Endodermal cell (in vitro differentiated cells): ENCODE data around the gene TTC34. TPM values are rescaled to one million over a fixed set of nuclear protein-coding genes. Genes with fewer than 3 reads are reported as not detected.

Experiments used
- DNase-seq: peaks from one replicate; pipeline ENCODE4 v3.0.0-alpha.2; 2017
- H3K27ac ChIP-seq: 2 replicates; pipeline ENCODE4 v1.5.1; 2013; ENCODE audit warnings: mild to moderate bottlenecking, low read depth, low read length, moderate library complexity
- H3K27me3 ChIP-seq: 2 replicates; pipeline ENCODE4 v1.6.1; 2013; ENCODE audit warnings: mild to moderate bottlenecking, low read length, moderate library complexity; ENCODE audit not compliant: insufficient read depth, control insufficient read depth, poor library complexity, severe bottlenecking
- H3K36me3 ChIP-seq: 2 replicates; pipeline ENCODE4 v1.7.0; 2013; ENCODE audit warnings: mild to moderate bottlenecking, low read length, moderate library complexity; ENCODE audit not compliant: control insufficient read depth, insufficient read depth
- H3K4me1 ChIP-seq: one replicate; pipeline ENCODE4 v1.7.0; 2013; ENCODE audit warnings: low read length; ENCODE audit not compliant: control insufficient read depth, insufficient read depth
- H3K4me3 ChIP-seq: 2 replicates; pipeline ENCODE4 v1.5.1; 2013; ENCODE audit warnings: mild to moderate bottlenecking, low read length, moderate library complexity
- H3K9ac ChIP-seq: 2 replicates; pipeline ENCODE4 v1.6.1; 2013; ENCODE audit warnings: mild to moderate bottlenecking, low read length, moderate library complexity; ENCODE audit not compliant: poor library complexity, severe bottlenecking; ENCODE audit errors: extremely low read depth
- H3K9me3 ChIP-seq: 2 replicates; pipeline ENCODE4 v1.6.1; 2013; ENCODE audit warnings: mild to moderate bottlenecking, low read length, moderate library complexity; ENCODE audit not compliant: control insufficient read depth
- H3K27ac Mint-ChIP-seq: 2 replicates; pipeline ENCODE4 v1.8.0; 2020; ENCODE audit warnings: mixed read lengths
- H3K27me3 Mint-ChIP-seq: 2 replicates; pipeline ENCODE4 v1.8.0; 2021; ENCODE audit warnings: mild to moderate bottlenecking, mixed read lengths; ENCODE audit not compliant: insufficient read depth
- H3K36me3 Mint-ChIP-seq: 2 replicates; pipeline ENCODE4 v1.8.0; 2020; ENCODE audit warnings: low read depth, mixed read lengths
- H3K4me1 Mint-ChIP-seq: 2 replicates; pipeline ENCODE4 v1.8.0; 2020; ENCODE audit warnings: mixed read lengths
- H3K4me3 Mint-ChIP-seq: 2 replicates; pipeline ENCODE4 v1.8.0; 2020; ENCODE audit warnings: mild to moderate bottlenecking, moderate library complexity, mixed read lengths
- H3K9me3 Mint-ChIP-seq: 2 replicates; pipeline ENCODE4 v1.8.0; 2020; ENCODE audit warnings: mild to moderate bottlenecking, mixed read lengths
- CTCF ChIP-seq: fragments of 200-600 bp; sonication (generic); conservative IDR thresholded peaks from 2 replicates; pipeline ENCODE4 v1.5.0; 2021; ENCODE audit warnings: antibody characterized with exemption, mild to moderate bottlenecking
- WGBS, 2 experiments: methylation state at CpG; one replicate each; pipeline versions ENCODE4 v1.1.5 to v1.1.7; 2013; ENCODE audit warnings: missing lambda C conversion rate in 2 of 2, mixed read lengths in 1 of 2; ENCODE audit not compliant: insufficient coverage in 1 of 2, insufficient read length in 1 of 2; 5-methylcytosine and 5-hydroxymethylcytosine counted together
- total RNA-seq, 2 donors: library from RNA; stranded (reverse); fragmentation: NEBNext Ultra II Directional in 1 of 2; extraction: Animal tissue kit (Norgen Biotek cat#: 25700) in 1 of 2; gene quantifications; 2 replicates in 1 of 2; 3 replicates in 1 of 2; pipeline ENCODE4 v1.2.1, GENCODE V29; 2021

The TTC34 gene
- total RNA-seq, 2 donors from 2014 or later: 2.4 to 3.1 TPM

DNA sequence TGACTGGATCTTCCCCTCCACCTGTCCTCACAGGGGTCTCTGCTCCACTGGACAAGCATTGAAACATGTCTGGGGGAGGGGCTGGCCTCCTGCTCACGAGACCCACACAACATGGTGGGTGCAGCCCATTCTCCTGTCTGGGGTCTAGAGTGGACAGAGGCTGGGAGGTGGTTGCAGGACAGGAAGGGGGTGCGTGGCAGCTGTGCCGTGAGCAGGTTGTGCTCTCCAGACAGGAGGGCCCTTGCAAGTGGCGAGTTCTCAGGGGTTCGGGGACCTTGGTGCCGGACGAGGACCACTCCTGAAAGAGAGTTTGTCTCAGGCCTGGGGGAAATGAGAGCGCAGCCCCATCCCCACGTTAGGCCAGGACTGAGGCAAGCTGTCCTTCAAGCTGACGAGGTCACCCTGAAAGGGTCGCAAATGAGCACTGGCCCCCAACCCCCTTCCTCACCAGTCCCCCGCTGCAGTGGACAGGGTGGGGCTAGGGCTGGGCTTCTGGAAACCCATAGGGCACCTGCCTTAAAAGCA lies 21.2 kb upstream of the TTC34 start:
- Histone ChIP-seq H3K9ac (no peak overlapping the region), H3K36me3 (no peaks in the 10 kb centered on the region), H3K9me3 (peaks cover 33% of the 10 kb centered on the region), H3K27ac (no peak overlapping the region), H3K4me3 (no peak overlapping the region), H3K27me3 (no peaks in the 10 kb centered on the region), H3K4me1 (no peaks in the 10 kb centered on the region)
- Mint-ChIP-seq H3K4me3 (no peak overlapping the region), H3K36me3 (peaks cover 4% of the 10 kb centered on the region), H3K27me3 (peaks cover 3% of the 10 kb centered on the region), H3K27ac (no peak overlapping the region), H3K4me1 (no peaks in the 10 kb centered on the region), H3K9me3 (peaks cover 94% of the 10 kb centered on the region)
- WGBS, 2 experiments: 83 to 92% methylated on average over 9 to 12 of the region's 12 CpGs
- no peak for DNase-seq
- TF ChIP-seq CTCF: no peak

GRCh38 chr1:2821966-2822620 lies 20.6 kb upstream of the TTC34 start:
- DNase-seq: no peak
- no peaks in the 10 kb centered on the region for H3K4me1 Mint-ChIP-seq
- Histone ChIP-seq H3K9ac (no peak overlapping the region), H3K9me3 (peaks cover 33% of the 10 kb centered on the region), H3K4me1 (no peaks in the 10 kb centered on the region), H3K4me3 (no peak overlapping the region), H3K27me3 (no peaks in the 10 kb centered on the region), H3K36me3 (no peaks in the 10 kb centered on the region), H3K27ac (no peak overlapping the region)
- 70 to 82% methylated on average over 2 to 29 of the region's 29 CpGs for WGBS, 2 experiments
- no peak overlapping the region for H3K4me3 Mint-ChIP-seq
- no peak overlapping the region for H3K27ac Mint-ChIP-seq
- peaks cover 3% of the 10 kb centered on the region for H3K27me3 Mint-ChIP-seq
- peaks cover 94% of the 10 kb centered on the region for H3K9me3 Mint-ChIP-seq
- peaks cover 4% of the 10 kb centered on the region for H3K36me3 Mint-ChIP-seq
- no peak for TF ChIP-seq CTCF

GRCh38 chr1:2821373-2821955 lies 20.0 kb upstream of the TTC34 start:
- no peak for DNase-seq
- no peak overlapping the region for H3K4me3 ChIP-seq
- TF ChIP-seq CTCF: no peak
- Mint-ChIP-seq H3K9me3 (peaks cover 94% of the 10 kb centered on the region), H3K4me1 (no peaks in the 10 kb centered on the region), H3K4me3 (no peak overlapping the region), H3K36me3 (peaks cover 4% of the 10 kb centered on the region), H3K27me3 (peaks cover 3% of the 10 kb centered on the region), H3K27ac (no peak overlapping the region)
- no peaks in the 10 kb centered on the region for H3K27me3 ChIP-seq
- H3K9me3 ChIP-seq: peaks cover 31% of the 10 kb centered on the region
- no peaks in the 10 kb centered on the region for H3K4me1 ChIP-seq
- H3K36me3 ChIP-seq: no peaks in the 10 kb centered on the region
- H3K9ac ChIP-seq: no peak overlapping the region
- 83 to 100% methylated on average over 2 to 17 of the region's 17 CpGs for WGBS, 2 experiments
- no peak overlapping the region for H3K27ac ChIP-seq
